Neuronal stem cell (in vitro differentiated cells): ENCODE results near the gene MYL10. TPM values are rescaled to one million over a fixed set of nuclear protein-coding genes. Genes with fewer than 3 reads are reported as not detected.

Source experiments
- DNase-seq: peaks from one replicate; pipeline ENCODE4 v3.0.0-alpha.2; 2013; ENCODE audit warnings: low spot score
- H2AFZ ChIP-seq: one replicate; pipeline ENCODE4 v1.6.1; 2013; ENCODE audit warnings: mild to moderate bottlenecking, low read length, inconsistent platforms
- H2AK5ac ChIP-seq: 2 replicates; pipeline ENCODE4 v1.6.1; 2013; ENCODE audit warnings: low read depth, mild to moderate bottlenecking, inconsistent platforms, low read length, moderate library complexity, mixed read lengths
- H2BK120ac ChIP-seq: 2 replicates; pipeline ENCODE4 v1.6.1; 2013; ENCODE audit warnings: low read depth, mild to moderate bottlenecking, inconsistent platforms, low read length, moderate library complexity, mixed read lengths
- H2BK12ac ChIP-seq: one replicate; pipeline ENCODE4 v1.6.1; 2013; ENCODE audit warnings: low read length, inconsistent platforms
- H2BK15ac ChIP-seq: 2 replicates; pipeline ENCODE4 v1.6.1; 2013; ENCODE audit warnings: mild to moderate bottlenecking, low read length, inconsistent platforms, mixed read lengths
- H2BK5ac ChIP-seq: one replicate; pipeline ENCODE4 v1.6.1; 2013; ENCODE audit warnings: inconsistent platforms, mild to moderate bottlenecking, low read length, moderate library complexity
- H3K14ac ChIP-seq: one replicate; pipeline ENCODE4 v1.6.1; 2013; ENCODE audit warnings: low read length, inconsistent platforms
- H3K18ac ChIP-seq: 2 replicates; pipeline ENCODE4 v1.6.1; 2013; ENCODE audit warnings: low read length, inconsistent platforms
- H3K23ac ChIP-seq: 2 replicates; pipeline ENCODE4 v1.6.1; 2013; ENCODE audit warnings: low read depth, mild to moderate bottlenecking, mixed read lengths, low read length, inconsistent platforms; ENCODE audit not compliant: poor library complexity
- H3K27ac ChIP-seq: replicated peaks from 3 replicates; pipeline ENCODE4 v1.5.1; 2013; ENCODE audit warnings: low read length, inconsistent platforms
- H3K27me3 ChIP-seq, 3 experiments: 2 replicates each; pipeline ENCODE4 v1.6.1; 2013; ENCODE audit warnings: low read length in 3 of 3, mild to moderate bottlenecking in 2 of 3, inconsistent platforms in 1 of 3, low read depth in 1 of 3, mixed read lengths in 1 of 3, moderate library complexity in 1 of 3; ENCODE audit not compliant: control insufficient read depth in 3 of 3, insufficient read depth in 3 of 3
- H3K36me3 ChIP-seq, 2 donors: replicated peaks in 1 of 2; 2 replicates each; pipeline ENCODE4 v1.6.1; 2013; ENCODE audit warnings: low read length in 2 of 2; ENCODE audit not compliant: control insufficient read depth in 2 of 2, insufficient read depth in 2 of 2
- H3K4ac ChIP-seq: 2 replicates; pipeline ENCODE4 v1.6.1; 2013; ENCODE audit warnings: inconsistent platforms, mild to moderate bottlenecking, low read length, moderate library complexity
- H3K4me1 ChIP-seq, 2 donors: 1 replicate in 1 of 2; 2 replicates in 1 of 2; pipeline ENCODE4 v1.6.1; 2013; ENCODE audit warnings: low read length in 2 of 2, low read depth in 1 of 2; ENCODE audit not compliant: control insufficient read depth in 2 of 2, insufficient read depth in 1 of 2
- H3K4me2 ChIP-seq: one replicate; pipeline ENCODE4 v1.6.1; 2013; ENCODE audit warnings: mild to moderate bottlenecking, low read length, inconsistent platforms; ENCODE audit not compliant: insufficient read depth, poor library complexity, severe bottlenecking
- H3K4me3 ChIP-seq, 2 donors: 2 replicates each; pipeline ENCODE4 v1.5.1; 2013; ENCODE audit warnings: low read length in 2 of 2, mild to moderate bottlenecking in 2 of 2, inconsistent platforms in 1 of 2, moderate library complexity in 1 of 2
- H3K79me1 ChIP-seq: one replicate; pipeline ENCODE4 v1.6.1; 2013; ENCODE audit warnings: low read depth, mild to moderate bottlenecking, inconsistent platforms, low read length, moderate library complexity
- H3K9ac ChIP-seq: one replicate; pipeline ENCODE4 v1.6.1; 2013; ENCODE audit warnings: mild to moderate bottlenecking, low read depth, low read length, inconsistent platforms; ENCODE audit not compliant: poor library complexity
- H3K9me3 ChIP-seq, 2 donors: replicated peaks in 1 of 2; 2 replicates each; pipeline versions ENCODE3 to v1.6.1; 2013; ENCODE audit warnings: low read length in 2 of 2, mild to moderate bottlenecking in 2 of 2, inconsistent platforms in 1 of 2, low read depth in 1 of 2, mixed read lengths in 1 of 2, moderate library complexity in 1 of 2; ENCODE audit not compliant: control insufficient read depth in 2 of 2, insufficient read depth in 1 of 2
- H4K8ac ChIP-seq: one replicate; pipeline ENCODE4 v1.6.1; 2013; ENCODE audit warnings: low read depth, mild to moderate bottlenecking, inconsistent platforms, low read length, moderate library complexity
- H4K91ac ChIP-seq: one replicate; pipeline ENCODE4 v1.6.1; 2013; ENCODE audit warnings: low read length, low read depth, mild to moderate bottlenecking, inconsistent platforms; ENCODE audit not compliant: poor library complexity
- WGBS, 2 donors: extraction: QIAGEN DNeasy Blood & Tissue Kit; methylation state at CpG; one replicate each; pipeline ENCODE4 v1.1.7; 2013; ENCODE audit warnings: missing lambda C conversion rate in 2 of 2, mixed read lengths in 1 of 2; ENCODE audit not compliant: insufficient read length in 2 of 2, insufficient replicate concordance in 1 of 2; ENCODE audit errors: extremely low coverage in 2 of 2; 5-methylcytosine and 5-hydroxymethylcytosine counted together
- polyA plus RNA-seq, 2 experiments: library from polyadenylated mRNA; stranded (reverse); fragments of 200-250 nt; gene quantifications; one replicate each; pipeline ENCODE4 v1.2.3, GENCODE V29; 2013

The MYL10 gene
- not detected for polyA plus RNA-seq (2013, experiment 1 of 2)
- polyA plus RNA-seq (2013, experiment 2 of 2) = not detected

- Histone ChIP-seq H3K4ac (no peak within 1 kb of the TSS), H3K23ac (no peak within 1 kb of the TSS), H2BK120ac (no peak within 1 kb of the TSS), H2BK12ac (no peak within 1 kb of the TSS), H2AFZ (no peak within 1 kb of the TSS), H3K9me3 (no peaks in the 10 kb centered on the region), H2AK5ac (peak within 1 kb of the TSS; percentile 67), H3K79me1 (no peaks in the 10 kb centered on the region), H2BK15ac (no peak within 1 kb of the TSS), H3K4me3 (no peak within 1 kb of the TSS), H3K27me3 (peaks cover 0 to 23% (median 0%) of the 10 kb centered on the region in 3 experiments), H3K14ac (no peak within 1 kb of the TSS), H4K91ac (no peak within 1 kb of the TSS), H3K18ac (no peak within 1 kb of the TSS), H3K4me2 (no peak within 1 kb of the TSS), H4K8ac (no peak within 1 kb of the TSS), H3K4me1 (peaks cover 10% of the 10 kb centered on the region in 2 donors), H2BK5ac (no peak within 1 kb of the TSS), H3K9ac (no peak within 1 kb of the TSS), H3K36me3 (no peaks in the 10 kb centered on the region), H3K27ac (no peak within 1 kb of the TSS)
- WGBS, 2 donors = no CpG with 5 or more reads among the region's 8 CpGs
- DNase-seq = no peak
Measured at GRCh38 chr7:101629171-101629570, at the start of gene MYL10. MYL10 (minus strand) TSS chr7:101629296; CDS start chr7:101629118, 178 bp downstream.

DNA sequence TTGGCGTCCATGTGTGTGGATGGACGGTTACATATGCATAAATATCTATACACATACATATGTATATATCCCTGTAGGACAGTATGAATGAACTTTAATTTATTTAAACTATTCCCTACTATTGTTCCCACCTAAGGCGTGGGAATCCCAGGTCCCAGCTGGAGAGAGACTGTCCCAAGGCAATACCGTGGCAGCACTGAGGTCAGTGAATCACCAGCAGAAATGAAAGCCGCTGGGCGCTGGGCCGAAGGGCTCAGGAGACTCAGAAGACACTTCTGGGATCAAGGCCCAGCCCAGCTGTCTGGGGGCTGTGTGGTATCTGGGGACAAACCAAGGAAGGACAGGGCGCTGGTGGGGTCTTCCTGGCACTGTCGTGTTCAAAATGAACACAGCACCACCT is 49.6 kb upstream of the MYL10 start:
- Histone ChIP-seq H3K4ac (no peak overlapping the region), H4K8ac (no peak overlapping the region), H3K4me2 (no peak overlapping the region), H3K27ac (no peak overlapping the region), H2BK120ac (no peak overlapping the region), H3K4me3 (no peak overlapping the region), H3K14ac (no peak overlapping the region), H2BK5ac (no peak overlapping the region), H3K9ac (no peak overlapping the region), H2AK5ac (peak overlapping the region; percentile 41), H2AFZ (no peak overlapping the region), H3K18ac (no peak overlapping the region), H4K91ac (no peak overlapping the region), H2BK12ac (no peak overlapping the region), H3K79me1 (no peaks in the 10 kb centered on the region), H3K27me3 (no peaks in the 10 kb centered on the region), H3K36me3 (no peaks in the 10 kb centered on the region), H3K4me1 (peaks cover 0 to 2% of the 10 kb centered on the region in 2 donors), H3K9me3 (no peaks in the 10 kb centered on the region), H2BK15ac (peak overlapping the region; percentile 38), H3K23ac (no peak overlapping the region)
- DNase-seq = no peak
- WGBS, 2 donors = no CpG with 5 or more reads among the region's 9 CpGs

- no peaks in the 10 kb centered on the region for H3K27me3 ChIP-seq
- no peak for DNase-seq
- no peak overlapping the region for H3K23ac ChIP-seq
- H3K4me2 ChIP-seq = no peak overlapping the region
- no peaks in the 10 kb centered on the region for H3K36me3 ChIP-seq
- no peak overlapping the region for H2BK120ac ChIP-seq
- no peak overlapping the region for H3K27ac ChIP-seq
- H3K9ac ChIP-seq = no peak overlapping the region
- peak overlapping the region; percentile 73 for H3K18ac ChIP-seq
- no CpG with 5 or more reads among the region's 14 CpGs for WGBS, 2 donors
- no peak overlapping the region for H2BK5ac ChIP-seq
- H3K4me3 ChIP-seq = no peak overlapping the region
- no peak overlapping the region for H3K14ac ChIP-seq
- no peak overlapping the region for H2BK12ac ChIP-seq
- peaks cover 0 to 2% of the 10 kb centered on the region in 2 donors for H3K9me3 ChIP-seq
- H4K91ac ChIP-seq = no peak overlapping the region
- H2BK15ac ChIP-seq = no peak overlapping the region
- H3K4ac ChIP-seq = no peak overlapping the region
- peak overlapping the region; percentile 14 for H2AK5ac ChIP-seq
- no peak overlapping the region for H4K8ac ChIP-seq
- H3K79me1 ChIP-seq = no peaks in the 10 kb centered on the region
- no peak overlapping the region for H2AFZ ChIP-seq
- H3K4me1 ChIP-seq = peaks cover 0 to 2% of the 10 kb centered on the region in 2 donors
Measured at GRCh38 chr7:101677797-101678479, 48.8 kb upstream of the MYL10 start.

GRCh38 chr7:101677391-101677790 is 48.3 kb upstream of the MYL10 start:
- Histone ChIP-seq H3K9me3 (peaks cover 0 to 2% of the 10 kb centered on the region in 2 donors), H3K18ac (peak overlapping the region; percentile 73), H3K4ac (no peak overlapping the region), H2AK5ac (peak overlapping the region; percentile 14), H3K4me3 (no peak overlapping the region), H3K36me3 (no peaks in the 10 kb centered on the region), H3K14ac (no peak overlapping the region), H3K4me1 (peaks cover 0 to 2% of the 10 kb centered on the region in 2 donors), H2AFZ (no peak overlapping the region), H2BK120ac (no peak overlapping the region), H3K27ac (no peak overlapping the region), H3K9ac (no peak overlapping the region), H2BK15ac (no peak overlapping the region), H3K23ac (no peak overlapping the region), H2BK5ac (no peak overlapping the region), H3K4me2 (no peak overlapping the region), H4K8ac (no peak overlapping the region), H2BK12ac (no peak overlapping the region), H3K79me1 (no peaks in the 10 kb centered on the region), H4K91ac (no peak overlapping the region), H3K27me3 (no peaks in the 10 kb centered on the region)
- WGBS, 2 donors = no CpG with 5 or more reads among the region's 10 CpGs
- DNase-seq = no peak
